Mesodermal cell (in vitro differentiated cells): Measurements from ENCODE around the gene ABI3BP.

ENCODE experiments used
- H3K27ac ChIP-seq: 2 replicates; pipeline ENCODE4 v1.7.0; 2013; ENCODE audit warnings: mild to moderate bottlenecking, low read depth, low read length, moderate library complexity; ENCODE audit not compliant: severe bottlenecking
- H3K36me3 ChIP-seq: 2 replicates; pipeline ENCODE4 v1.7.1; 2013; ENCODE audit warnings: mild to moderate bottlenecking, low read length, moderate library complexity; ENCODE audit not compliant: control insufficient read depth, insufficient read depth
- H3K4me1 ChIP-seq: one replicate; pipeline ENCODE4 v1.7.1; 2013; ENCODE audit warnings: mild to moderate bottlenecking, low read length; ENCODE audit not compliant: insufficient read depth, control insufficient read depth, poor library complexity, severe bottlenecking
- H3K4me3 ChIP-seq: 2 replicates; pipeline ENCODE4 v1.7.0; 2013; ENCODE audit warnings: low read length, control low read depth, mild to moderate bottlenecking; ENCODE audit not compliant: insufficient read depth, poor library complexity, severe bottlenecking; ENCODE audit errors: extremely low read depth
- H3K9me3 ChIP-seq: 2 replicates; pipeline ENCODE4 v1.7.1; 2013; ENCODE audit warnings: mild to moderate bottlenecking, low read length, moderate library complexity; ENCODE audit not compliant: control insufficient read depth
- WGBS, 2 experiments: methylation state at CpG; one replicate each; pipeline ENCODE4 v1.1.5; 2013; ENCODE audit warnings: missing lambda C conversion rate in 2 of 2; ENCODE audit not compliant: insufficient coverage in 2 of 2; 5-methylcytosine and 5-hydroxymethylcytosine counted together

ABI3BP gene

DNA sequence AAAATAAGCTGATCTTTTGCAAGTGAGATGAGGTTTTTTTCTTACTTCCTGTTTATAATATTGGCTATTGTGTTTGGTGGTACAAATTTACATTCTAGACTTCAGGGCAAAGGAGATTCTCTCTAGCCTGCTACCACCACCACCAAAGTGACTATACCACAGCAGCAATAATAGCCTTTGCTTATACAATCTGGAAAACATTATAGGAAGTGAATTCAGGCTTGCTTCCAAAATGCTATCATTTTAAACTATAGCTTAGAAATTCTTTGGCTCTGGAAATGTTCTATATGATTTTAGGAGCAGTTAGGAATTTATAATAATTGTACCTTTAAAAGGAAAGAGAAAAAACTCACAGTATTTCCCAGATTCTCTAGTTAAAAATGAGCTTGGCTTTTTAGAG lies 189.5 kb downstream of the ABI3BP start:
- Histone ChIP-seq H3K4me3 (no peak overlapping the region), H3K4me1 (no peaks in the 10 kb centered on the region), H3K9me3 (no peaks in the 10 kb centered on the region), H3K36me3 (no peaks in the 10 kb centered on the region), H3K27ac (no peak overlapping the region)

DNA sequence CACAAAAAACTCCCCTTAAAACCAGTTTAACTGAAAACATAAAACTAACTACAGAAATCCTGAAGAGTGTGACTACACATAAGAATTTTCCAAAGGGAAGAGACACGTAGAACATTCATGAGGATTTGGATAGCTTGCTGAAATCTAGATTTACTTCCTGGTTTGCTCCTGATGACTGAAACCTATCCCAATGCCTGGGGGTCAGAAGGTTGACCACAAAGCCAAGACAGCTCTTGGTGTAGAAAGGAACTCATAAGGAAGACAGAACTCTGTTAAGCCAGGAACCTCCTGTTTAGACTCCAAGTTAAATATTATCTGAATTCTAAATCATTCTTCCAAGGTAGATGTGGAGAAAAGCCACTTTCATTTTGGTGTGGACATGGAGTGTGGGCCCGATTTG lies 191.1 kb downstream of the ABI3BP start:
- H3K4me1 ChIP-seq, result no peaks in the 10 kb centered on the region
- WGBS, 2 experiments, result 100% methylated on average over 1 of the region's 2 CpGs; no CpG with 5 or more reads in 1 of the 2 experiments
- H3K4me3 ChIP-seq, result no peak overlapping the region
- no peak overlapping the region for H3K27ac ChIP-seq
- no peaks in the 10 kb centered on the region for H3K9me3 ChIP-seq
- H3K36me3 ChIP-seq, result no peaks in the 10 kb centered on the region

GRCh38 chr3:100798012-100798411 lies 195.2 kb downstream of the ABI3BP start:
- no peaks in the 10 kb centered on the region for H3K9me3 ChIP-seq
- no peaks in the 10 kb centered on the region for H3K4me1 ChIP-seq
- H3K4me3 ChIP-seq, result no peak overlapping the region
- WGBS, 2 experiments, result 100% methylated on average over 1 of the region's 1 CpG; no CpG with 5 or more reads in 1 of the 2 experiments
- no peak overlapping the region for H3K27ac ChIP-seq
- no peaks in the 10 kb centered on the region for H3K36me3 ChIP-seq

GRCh38 chr3:100796556-100796955 lies 196.7 kb downstream of the ABI3BP start:
- 30 to 45% methylated on average over 1 to 2 of the region's 2 CpGs for WGBS, 2 experiments
- H3K4me3 ChIP-seq, result no peak overlapping the region

GRCh38 chr3:100789579-100789978 lies 203.6 kb downstream of the ABI3BP start:
- no CpG with 5 or more reads among the region's 2 CpGs for WGBS, 2 experiments
- Histone ChIP-seq H3K36me3 (no peaks in the 10 kb centered on the region), H3K4me3 (no peak overlapping the region), H3K27ac (no peak overlapping the region), H3K4me1 (no peaks in the 10 kb centered on the region), H3K9me3 (peaks cover 5% of the 10 kb centered on the region)

More at GRCh38 chr3:100796556-100796955, 196.7 kb downstream of the ABI3BP start:
- Histone ChIP-seq H3K4me1 (no peaks in the 10 kb centered on the region), H3K36me3 (no peaks in the 10 kb centered on the region), H3K9me3 (no peaks in the 10 kb centered on the region), H3K27ac (no peak overlapping the region)

DNA sequence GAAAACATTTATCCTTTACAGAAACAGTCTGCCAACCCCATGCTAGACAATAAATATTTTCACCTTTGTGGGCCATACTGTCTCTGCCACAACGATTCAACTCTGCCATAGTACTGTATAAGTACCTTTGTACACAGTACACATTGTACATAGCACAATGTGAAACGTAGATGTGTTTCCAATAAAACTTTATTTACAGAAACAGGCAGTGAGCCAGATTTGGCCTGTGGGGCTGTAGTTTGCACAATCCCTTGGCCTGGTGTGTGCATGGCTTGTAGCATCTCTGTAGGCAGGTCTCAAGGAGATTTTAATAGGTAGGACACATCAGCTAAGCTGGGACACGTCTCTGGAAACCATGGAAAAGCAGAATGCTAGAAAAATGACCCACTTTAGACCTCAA lies 209.6 kb downstream of the ABI3BP start:
- Histone ChIP-seq H3K9me3 (peaks cover 5% of the 10 kb centered on the region), H3K27ac (no peak overlapping the region), H3K36me3 (no peaks in the 10 kb centered on the region), H3K4me1 (no peaks in the 10 kb centered on the region), H3K4me3 (no peak overlapping the region)
- WGBS, 2 experiments, result 70% methylated on average over 2 of the region's 3 CpGs; no CpG with 5 or more reads in 1 of the 2 experiments

GRCh38 chr3:100782906-100783305 lies 210.3 kb downstream of the ABI3BP start:
- Histone ChIP-seq H3K4me3 (no peak overlapping the region), H3K4me1 (no peaks in the 10 kb centered on the region), H3K9me3 (peaks cover 5% of the 10 kb centered on the region), H3K27ac (no peak overlapping the region), H3K36me3 (no peaks in the 10 kb centered on the region)
- 100% methylated on average over 1 of the region's 3 CpGs; no CpG with 5 or more reads in 1 of the 2 experiments for WGBS, 2 experiments

- WGBS, 2 experiments, result 58 to 75% methylated on average over 2 of the region's 2 CpGs
- Histone ChIP-seq H3K4me1 (no peaks in the 10 kb centered on the region), H3K9me3 (peaks cover 5% of the 10 kb centered on the region), H3K27ac (no peak overlapping the region), H3K4me3 (no peak overlapping the region), H3K36me3 (no peaks in the 10 kb centered on the region)
Observed at GRCh38 chr3:100782348-100782747, 210.9 kb downstream of the ABI3BP start.

GRCh38 chr3:100781301-100781700 lies 211.9 kb downstream of the ABI3BP start:
- H3K36me3 ChIP-seq, result no peaks in the 10 kb centered on the region
- no peaks in the 10 kb centered on the region for H3K4me1 ChIP-seq
- no peak overlapping the region for H3K27ac ChIP-seq
- WGBS, 2 experiments, result 83% methylated on average over 2 of the region's 2 CpGs; no CpG with 5 or more reads in 1 of the 2 experiments
- peaks cover 5% of the 10 kb centered on the region for H3K9me3 ChIP-seq
- H3K4me3 ChIP-seq, result no peak overlapping the region

GRCh38 chr3:100780071-100780622 lies 213.1 kb downstream of the ABI3BP start:
- 94% methylated on average over 2 of the region's 2 CpGs; no CpG with 5 or more reads in 1 of the 2 experiments for WGBS, 2 experiments
- peaks cover 1% of the 10 kb centered on the region for H3K9me3 ChIP-seq
- no peak overlapping the region for H3K27ac ChIP-seq
- H3K4me1 ChIP-seq, result no peaks in the 10 kb centered on the region
- no peaks in the 10 kb centered on the region for H3K36me3 ChIP-seq
- H3K4me3 ChIP-seq, result no peak overlapping the region

DNA sequence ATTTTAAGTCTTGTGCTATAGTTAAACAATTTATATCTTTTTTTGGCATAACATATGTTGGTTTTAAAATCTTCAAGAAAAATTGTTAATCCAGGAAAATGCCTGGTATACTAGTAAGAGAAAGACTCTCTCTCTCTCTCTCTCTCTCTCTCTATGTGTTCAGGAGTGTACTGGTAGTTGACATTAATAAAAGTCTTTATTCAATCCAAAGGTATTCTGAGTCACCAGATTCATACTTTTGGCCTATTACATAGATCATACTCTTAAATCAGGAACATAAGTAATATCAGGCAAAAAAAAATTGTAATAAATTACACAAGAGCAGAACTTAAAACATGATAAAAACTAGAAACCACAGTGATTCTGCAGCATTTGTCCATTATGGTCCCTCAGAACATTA lies 213.7 kb downstream of the ABI3BP start:
- Histone ChIP-seq H3K4me1 (no peaks in the 10 kb centered on the region), H3K27ac (no peak overlapping the region), H3K4me3 (no peak overlapping the region), H3K9me3 (no peaks in the 10 kb centered on the region), H3K36me3 (no peaks in the 10 kb centered on the region)
